Nephron (organoid): Measurements from ENCODE around the gene WDFY3.

Source experiments
- H3K27ac Mint-ChIP-seq, 3 experiments: 2 replicates each; pipeline ENCODE4 v1.8.0; 2020; ENCODE audit warnings: mixed read lengths in 3 of 3, mild to moderate bottlenecking in 2 of 3, moderate library complexity in 1 of 3
- H3K27me3 Mint-ChIP-seq: 2 replicates; pipeline ENCODE4 v1.8.0; 2021; ENCODE audit warnings: low read depth, mild to moderate bottlenecking, moderate library complexity, mixed read lengths
- H3K36me3 Mint-ChIP-seq: 2 replicates; pipeline ENCODE4 v1.8.0; 2020; ENCODE audit warnings: low read depth, mixed read lengths
- H3K4me1 Mint-ChIP-seq: 2 replicates; pipeline ENCODE4 v1.8.0; 2020; ENCODE audit warnings: mixed read lengths
- H3K4me3 Mint-ChIP-seq, 3 experiments: 2 replicates each; pipeline ENCODE4 v1.8.0; 2020; ENCODE audit warnings: mild to moderate bottlenecking in 3 of 3, mixed read lengths in 3 of 3, moderate library complexity in 2 of 3
- H3K9me3 Mint-ChIP-seq: 2 replicates; pipeline ENCODE4 v1.8.0; 2020; ENCODE audit warnings: mixed read lengths
- TF ChIP-seq, protein P1 (sequence below), 3 experiments: fragments of 200-600 bp; sonication (generic); IDR thresholded peaks; one replicate each; pipeline ENCODE4 v1.5.0; 2021; ENCODE audit warnings: antibody characterized with exemption in 3 of 3; ENCODE audit not compliant: unreplicated experiment in 3 of 3

WDFY3 gene

DNA sequence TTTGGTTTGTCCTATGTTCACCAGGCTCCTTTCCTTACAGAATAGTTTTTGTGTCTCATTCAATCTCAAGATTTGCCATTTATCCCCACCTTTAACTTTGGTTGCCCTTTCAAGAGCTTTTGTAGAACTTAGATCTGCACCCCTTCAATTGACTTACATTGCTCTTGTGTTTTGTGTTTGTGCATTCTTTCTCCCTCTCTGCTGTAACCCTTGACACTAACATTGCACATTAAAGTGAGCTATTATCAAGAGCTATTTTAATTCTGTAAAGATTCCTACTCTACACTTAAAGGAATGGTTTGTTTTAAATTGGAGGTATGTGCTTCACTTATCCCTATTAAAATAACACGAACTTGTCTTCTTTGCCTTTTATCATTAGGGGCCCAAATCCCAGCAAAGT lies 318.3 kb downstream of the WDFY3 start:
- Mint-ChIP-seq H3K4me1 (no peaks in the 10 kb centered on the region), H3K36me3 (peaks cover 12% of the 10 kb centered on the region), H3K27me3 (no peaks in the 10 kb centered on the region), H3K4me3 (no peak overlapping the region), H3K27ac (no peak overlapping the region), H3K9me3 (no peaks in the 10 kb centered on the region)
- TF ChIP-seq, protein P1, sequence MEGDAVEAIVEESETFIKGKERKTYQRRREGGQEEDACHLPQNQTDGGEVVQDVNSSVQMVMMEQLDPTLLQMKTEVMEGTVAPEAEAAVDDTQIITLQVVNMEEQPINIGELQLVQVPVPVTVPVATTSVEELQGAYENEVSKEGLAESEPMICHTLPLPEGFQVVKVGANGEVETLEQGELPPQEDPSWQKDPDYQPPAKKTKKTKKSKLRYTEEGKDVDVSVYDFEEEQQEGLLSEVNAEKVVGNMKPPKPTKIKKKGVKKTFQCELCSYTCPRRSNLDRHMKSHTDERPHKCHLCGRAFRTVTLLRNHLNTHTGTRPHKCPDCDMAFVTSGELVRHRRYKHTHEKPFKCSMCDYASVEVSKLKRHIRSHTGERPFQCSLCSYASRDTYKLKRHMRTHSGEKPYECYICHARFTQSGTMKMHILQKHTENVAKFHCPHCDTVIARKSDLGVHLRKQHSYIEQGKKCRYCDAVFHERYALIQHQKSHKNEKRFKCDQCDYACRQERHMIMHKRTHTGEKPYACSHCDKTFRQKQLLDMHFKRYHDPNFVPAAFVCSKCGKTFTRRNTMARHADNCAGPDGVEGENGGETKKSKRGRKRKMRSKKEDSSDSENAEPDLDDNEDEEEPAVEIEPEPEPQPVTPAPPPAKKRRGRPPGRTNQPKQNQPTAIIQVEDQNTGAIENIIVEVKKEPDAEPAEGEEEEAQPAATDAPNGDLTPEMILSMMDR (IDR thresholded peaks at IDR 0.05; ENCODE audit: unreplicated experiment in 3 of 3): no peak

DNA sequence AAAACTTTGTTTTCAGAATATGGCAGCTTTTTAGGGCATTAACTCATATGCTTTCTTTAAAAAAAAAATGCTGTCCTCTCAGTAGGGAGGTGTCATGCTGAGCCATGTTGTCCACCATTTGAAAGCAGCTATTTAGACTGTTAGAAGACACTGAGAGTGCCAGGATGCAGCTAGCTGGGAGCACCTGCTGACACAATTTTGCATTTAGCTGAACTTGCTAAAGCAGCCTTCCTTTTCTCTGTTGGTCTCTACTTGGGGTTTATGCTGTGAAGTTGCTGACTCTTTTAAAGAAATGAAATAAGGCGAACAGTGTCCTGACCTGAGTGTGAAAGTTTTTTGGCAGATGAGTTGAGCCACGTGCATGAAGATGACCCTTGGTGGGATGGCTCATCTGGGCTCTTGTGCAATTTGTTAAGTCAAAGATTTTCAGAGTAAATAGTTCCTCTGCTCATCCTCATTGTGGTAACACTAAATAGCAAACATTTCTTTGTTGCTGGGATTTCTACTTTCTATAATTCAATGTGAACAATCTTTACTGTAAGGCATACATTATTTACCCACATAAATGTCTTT lies 319.1 kb downstream of the WDFY3 start:
- Mint-ChIP-seq H3K36me3 (peaks cover 17% of the 10 kb centered on the region), H3K9me3 (no peaks in the 10 kb centered on the region), H3K27ac (no peak overlapping the region), H3K4me3 (no peak overlapping the region), H3K27me3 (no peaks in the 10 kb centered on the region), H3K4me1 (no peaks in the 10 kb centered on the region)
- TF ChIP-seq, protein P1 (IDR thresholded peaks at IDR 0.05; ENCODE audit: unreplicated experiment in 3 of 3): no peak

DNA sequence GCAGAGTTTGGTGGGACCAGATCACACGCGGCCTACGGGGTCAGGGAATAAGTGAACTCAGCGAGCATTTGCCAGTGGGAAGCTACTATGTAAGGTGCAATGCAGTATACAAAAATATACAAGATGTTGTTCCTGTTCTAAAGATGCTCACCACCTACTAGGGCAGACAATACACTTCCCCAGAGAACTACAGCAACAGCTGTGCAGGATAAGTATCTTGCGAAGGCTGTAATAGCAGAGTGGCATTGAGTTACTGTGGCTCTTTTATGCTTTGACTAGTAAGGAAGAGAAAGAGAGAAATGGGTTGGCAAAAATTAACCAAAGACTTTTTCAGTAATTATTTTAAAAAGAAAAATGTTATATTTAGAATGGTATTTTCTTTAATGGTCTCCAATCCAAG lies 322.4 kb downstream of the WDFY3 start:
- Mint-ChIP-seq H3K4me1 (no peaks in the 10 kb centered on the region), H3K4me3 (no peak overlapping the region), H3K27me3 (no peaks in the 10 kb centered on the region), H3K27ac (no peak overlapping the region), H3K9me3 (no peaks in the 10 kb centered on the region), H3K36me3 (peaks cover 9% of the 10 kb centered on the region)
- TF ChIP-seq, protein P1 (IDR thresholded peaks at IDR 0.05; ENCODE audit: unreplicated experiment in 3 of 3): no peak

DNA sequence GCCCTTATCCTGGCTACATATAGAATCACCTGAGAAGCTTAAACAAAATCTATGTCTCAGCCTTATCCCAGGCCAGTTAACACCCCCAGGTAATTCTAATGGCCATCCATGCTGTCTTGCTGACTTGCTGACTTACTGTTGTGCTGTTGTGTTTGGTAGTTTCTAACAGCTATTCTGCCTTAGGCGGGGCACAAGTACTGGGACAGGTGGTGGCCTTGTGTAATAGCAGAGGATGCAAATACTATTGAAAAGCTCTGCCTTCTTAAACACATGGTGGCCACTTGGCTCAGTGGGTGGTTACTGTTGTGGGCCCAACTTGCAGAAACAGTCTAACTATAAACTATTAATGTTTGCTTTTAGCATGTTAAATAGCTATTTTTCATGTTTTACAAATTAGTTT lies 327.3 kb downstream of the WDFY3 start:
- no peaks in the 10 kb centered on the region for H3K27me3 Mint-ChIP-seq
- no peak overlapping the region for H3K4me3 Mint-ChIP-seq
- H3K4me1 Mint-ChIP-seq: no peaks in the 10 kb centered on the region
- peaks cover 11% of the 10 kb centered on the region for H3K36me3 Mint-ChIP-seq
- no peak overlapping the region for H3K27ac Mint-ChIP-seq
- H3K9me3 Mint-ChIP-seq: no peaks in the 10 kb centered on the region
- TF ChIP-seq, protein P1 (IDR thresholded peaks at IDR 0.05; ENCODE audit: unreplicated experiment in 3 of 3): no peak

DNA sequence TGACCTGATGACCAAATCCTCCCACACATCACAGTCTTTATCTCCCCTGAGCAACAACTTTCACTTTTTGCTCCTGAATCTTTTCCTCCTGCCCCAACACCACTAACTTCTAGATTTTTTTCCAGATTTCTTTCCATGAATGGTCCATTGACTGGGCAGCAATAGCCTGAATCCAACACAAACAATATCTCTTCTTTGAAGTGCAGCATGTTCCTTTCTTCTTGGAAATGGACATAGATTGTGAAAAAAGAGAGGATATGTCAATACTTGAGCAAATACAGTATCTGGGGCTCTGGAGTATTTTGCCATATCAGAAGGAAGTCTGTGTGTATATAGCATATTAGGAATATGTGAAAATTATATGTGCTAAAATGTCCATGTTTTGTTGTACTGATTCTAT lies 328.4 kb downstream of the WDFY3 start:
- TF ChIP-seq, protein P1 (IDR thresholded peaks at IDR 0.05; ENCODE audit: unreplicated experiment in 3 of 3): no peak
- no peaks in the 10 kb centered on the region for H3K27me3 Mint-ChIP-seq
- H3K27ac Mint-ChIP-seq: no peak overlapping the region
- H3K4me1 Mint-ChIP-seq: no peaks in the 10 kb centered on the region
- peaks cover 9% of the 10 kb centered on the region for H3K36me3 Mint-ChIP-seq
- H3K9me3 Mint-ChIP-seq: no peaks in the 10 kb centered on the region
- H3K4me3 Mint-ChIP-seq: no peak overlapping the region

DNA sequence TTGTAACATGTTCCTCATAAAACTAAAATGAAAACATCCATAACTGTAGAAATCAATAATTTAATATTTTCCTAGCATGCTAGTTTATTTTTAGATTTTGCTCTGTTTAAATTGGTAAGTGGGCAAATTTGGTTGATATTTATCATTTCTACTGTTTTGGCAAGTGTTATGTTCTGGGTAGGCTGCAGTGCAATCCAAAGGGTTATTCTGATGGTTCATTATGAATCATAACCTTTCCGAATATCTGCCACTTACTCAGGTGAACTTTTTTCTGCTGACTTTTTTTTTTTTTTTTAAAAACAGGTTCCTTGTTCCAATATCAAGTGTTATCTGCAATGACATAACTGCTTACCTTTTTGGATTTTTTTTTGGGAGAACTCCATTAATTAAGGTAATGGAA lies 331.5 kb downstream of the WDFY3 start:
- H3K36me3 Mint-ChIP-seq: peaks cover 5% of the 10 kb centered on the region
- no peaks in the 10 kb centered on the region for H3K4me1 Mint-ChIP-seq
- H3K9me3 Mint-ChIP-seq: no peaks in the 10 kb centered on the region
- TF ChIP-seq, protein P1 (IDR thresholded peaks at IDR 0.05; ENCODE audit: unreplicated experiment in 3 of 3): no peak
- H3K27ac Mint-ChIP-seq: no peak overlapping the region
- no peaks in the 10 kb centered on the region for H3K27me3 Mint-ChIP-seq
- H3K4me3 Mint-ChIP-seq: no peak overlapping the region
